ENCODE results near the gene DHRS2. TPM values are rescaled to one million over a fixed set of nuclear protein-coding genes. Genes with fewer than 3 reads are reported as not detected.
"Not testable (repeated sequence)": the region's sequence is repeated elsewhere in the genome, so short reads cannot be mapped to it uniquely, and the experiment has no call there.

Gene DHRS2
- polyA plus RNA-seq, 2 of the 4 experiments (the other 2 are of a cell fraction) = 2.3 to 10.7 TPM

- ATAC-seq (no peak), DNase-seq (ENCODE audit: low read depth in 1 of 2, low spot score in 1 of 2) (no peak), FAIRE-seq (no peak)
- no peak for TF ChIP-seq MAX (IDR thresholded peaks at IDR 0.05)
- no peak for TF ChIP-seq FOSL2 (IDR thresholded peaks at IDR 0.05)
- no peak for TF ChIP-seq FOSL2 (CRISPR knock-in tag; IDR thresholded peaks at IDR 0.05)
- TF ChIP-seq HOXB13 (CRISPR knock-in tag; IDR thresholded peaks at IDR 0.05; ENCODE audit: low read depth) = no peak
- TF ChIP-seq FOXS1 (CRISPR knock-in tag; IDR thresholded peaks at IDR 0.05) = no peak
- TF ChIP-seq EHMT2 (IDR thresholded peaks at IDR 0.05; ENCODE audit: low read depth) = no peak
- TF ChIP-seq USF2 (IDR thresholded peaks at IDR 0.05) = no peak
- no peak for TF ChIP-seq ATOH8 (CRISPR knock-in tag; IDR thresholded peaks at IDR 0.05; ENCODE audit: low read depth)
- no peak for TF ChIP-seq E2F6 (IDR thresholded peaks at IDR 0.05; ENCODE audit: borderline replicate concordance, low read depth)
- no peak for TF ChIP-seq RNF2 (IDR thresholded peaks at IDR 0.05; ENCODE audit: borderline replicate concordance, low read depth)
- TF ChIP-seq RARB (CRISPR knock-in tag; IDR thresholded peaks at IDR 0.05) = no peak
- no peak for TF ChIP-seq MAFK (IDR thresholded peaks at IDR 0.05; ENCODE audit: partially characterized antibody)
- TF ChIP-seq HMGXB4 (CRISPR knock-in tag; IDR thresholded peaks at IDR 0.05; ENCODE audit: borderline replicate concordance) = no peak
- TF ChIP-seq CHD4 (IDR thresholded peaks at IDR 0.05; ENCODE audit: borderline replicate concordance) = no peak
- ChIA-PET CTCF (interaction anchor here (1.3 to 1.4 kb wide), 2 partner anchors 10 to 44 kb away, joined by 4 to 7 read pairs; no protein-coding TSS in a partner anchor), POLR2A (no interaction called here)
- Histone ChIP-seq H3K4me3 (no peak overlapping the region), H3K27ac (no peak overlapping the region), H3K4me2 (no peak overlapping the region), H3K9me3 (no peaks in the 10 kb centered on the region), H3K4me1 (no peaks in the 10 kb centered on the region)
- WGBS (ENCODE audit: missing lambda C conversion rate) = 24% methylated on average over 4 of the region's 4 CpGs
Observed at GRCh38 chr14:23675906-23676305, 39.7 kb downstream of the DHRS2 start.

GRCh38 chr14:23681337-23681736, 45.2 kb downstream of the DHRS2 start:
- Histone ChIP-seq H3K4me1 (no peaks in the 10 kb centered on the region), H3K27ac (no peak overlapping the region), H3K4me3 (no peak overlapping the region), H3K9me3 (no peaks in the 10 kb centered on the region), H3K4me2 (no peak overlapping the region)
- no peak for ATAC-seq
- ChIA-PET CTCF (interaction anchor here (0.9 to 2.2 kb wide), 3 partner anchors 12 to 229 kb away, joined by 3 to 8 read pairs (median 3); no protein-coding TSS in a partner anchor), POLR2A (no interaction called here)
- DNase-seq (ENCODE audit: low read depth in 1 of 2, low spot score in 1 of 2) = no peak
- TF ChIP-seq HOXB5 (CRISPR knock-in tag; IDR thresholded peaks at IDR 0.05) (no peak), EHMT2 (IDR thresholded peaks at IDR 0.05; ENCODE audit: low read depth) (no peak), BHLHE40 (IDR thresholded peaks at IDR 0.05; ENCODE audit: low read depth, low read length) (no peak), PHF8 (IDR thresholded peaks at IDR 0.05; ENCODE audit: borderline replicate concordance, low read depth) (no peak), GATA3 (IDR thresholded peaks at IDR 0.05; ENCODE audit: borderline replicate concordance) (no peak), ZNF302 (CRISPR knock-in tag; IDR thresholded peaks at IDR 0.05) (no peak), FOXS1 (CRISPR knock-in tag; IDR thresholded peaks at IDR 0.05) (no peak), MYC (IDR thresholded peaks at IDR 0.05; ENCODE audit: borderline replicate concordance, low read length) (no peak), CBX2 (IDR thresholded peaks at IDR 0.05; ENCODE audit: borderline replicate concordance, low read depth) (no peak)
- 9% methylated on average over 1 of the region's 1 CpG for WGBS (ENCODE audit: missing lambda C conversion rate)
- no peak for FAIRE-seq

GRCh38 chr14:23689709-23690514, 53.7 kb downstream of the DHRS2 start:
- H3K27ac ChIP-seq; ATAC-seq; H3K4me2 ChIP-seq; FAIRE-seq; DNase-seq (ENCODE audit: low read depth in 1 of 2, low spot score in 1 of 2); POLR2A ChIA-PET; H3K9me3 ChIP-seq; H3K4me3 ChIP-seq; H3K4me1 ChIP-seq: not testable (repeated sequence)
- 5% methylated on average over 2 of the region's 3 CpGs for WGBS (ENCODE audit: missing lambda C conversion rate)
- CTCF ChIA-PET = interaction anchor here (1.1 to 1.5 kb wide), 5 partner anchors 18 to 221 kb away, joined by 3 to 5 read pairs (median 3); no protein-coding TSS in a partner anchor
